ENCODE results near the gene SLC9A3.

SLC9A3 gene

DNA sequence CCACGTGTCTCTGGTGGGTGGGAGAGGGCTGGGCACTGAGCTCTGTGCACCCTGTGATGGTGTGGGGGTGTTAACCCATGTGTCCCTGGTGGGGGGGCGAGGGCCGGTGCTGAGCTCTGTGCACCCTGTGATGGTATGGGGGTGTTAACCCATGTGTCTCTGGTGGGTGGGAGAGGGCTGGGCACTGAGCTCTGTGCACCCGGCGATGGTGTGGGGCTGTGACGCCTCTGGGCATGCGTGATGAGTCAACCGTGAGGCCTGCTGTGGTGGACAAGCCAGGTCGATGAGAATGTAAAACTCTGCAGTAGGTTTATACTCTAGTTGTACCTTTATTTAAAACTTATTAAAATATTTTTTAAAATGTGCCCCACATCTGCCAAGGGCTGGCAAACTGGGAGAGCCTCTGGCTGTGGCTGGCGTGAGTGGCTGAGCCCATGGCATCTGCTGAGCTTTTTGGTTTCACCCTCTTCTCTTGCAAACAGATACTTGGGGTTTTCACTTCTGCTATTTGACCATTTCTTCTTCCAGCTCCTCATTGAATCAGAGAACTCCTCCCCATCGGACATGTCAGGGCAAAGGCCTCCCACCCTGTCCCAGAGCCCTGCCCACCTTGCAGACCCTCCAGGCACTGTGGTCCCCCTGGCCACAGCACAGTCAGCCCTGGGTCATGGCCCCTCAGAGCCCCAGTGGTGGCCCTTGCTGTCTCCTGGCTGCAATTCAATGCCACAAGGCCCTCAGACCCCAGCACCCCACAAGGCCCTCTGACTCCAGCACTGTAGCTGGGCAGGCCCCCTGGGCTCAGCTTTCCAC, 99.7 kb downstream of the SLC9A3 start:
- DNase-seq, result no peak

DNA sequence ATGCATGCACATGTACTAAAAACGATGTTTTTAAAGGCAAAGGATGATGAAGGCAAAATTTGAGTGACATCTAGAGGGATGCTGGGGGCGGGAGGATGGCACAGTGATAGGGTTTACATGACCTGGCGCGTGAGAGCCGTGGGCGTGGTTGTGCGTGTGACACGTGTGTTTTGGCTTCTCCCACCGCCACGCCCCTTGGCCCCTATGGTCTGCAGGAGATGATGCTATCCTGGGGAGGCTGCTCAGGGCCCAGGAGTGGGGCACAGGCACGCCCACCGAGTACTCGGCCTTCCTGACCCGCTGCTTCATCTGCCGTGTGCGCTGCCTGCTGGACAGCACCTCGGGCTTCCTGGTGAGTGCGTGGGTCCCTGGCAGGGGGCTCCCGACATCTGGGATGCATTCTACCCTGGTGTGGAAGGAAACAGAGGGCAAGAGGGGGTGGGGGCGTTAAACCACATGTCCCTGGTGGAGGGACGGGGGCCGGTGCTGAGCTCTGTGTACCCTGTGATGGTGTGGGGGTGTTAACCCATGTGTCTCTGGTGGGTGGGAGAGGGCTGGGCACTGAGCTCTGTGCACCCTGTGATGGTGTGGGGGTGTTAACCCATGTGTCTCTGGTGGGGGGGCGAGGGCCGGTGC, 100.5 kb downstream of the SLC9A3 start:
- DNase-seq, result no peak

DNA sequence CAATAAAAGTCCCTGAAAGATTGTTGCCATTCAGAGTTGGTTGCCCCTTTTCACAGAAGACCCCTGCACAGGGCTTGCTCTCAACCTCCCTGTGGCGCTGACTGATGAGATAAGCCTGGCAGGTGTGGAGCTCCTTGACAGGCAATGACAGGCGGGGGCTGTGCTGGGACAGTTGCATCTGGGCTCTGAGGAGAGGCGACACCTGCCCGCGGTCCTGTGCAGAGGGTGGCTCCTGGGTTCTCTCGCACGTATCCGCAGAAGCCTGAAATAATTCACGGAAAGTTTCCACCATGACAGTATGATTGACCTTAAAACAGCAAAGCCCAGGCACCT, 101.0 kb downstream of the SLC9A3 start:
- DNase-seq, result no peak

DNA sequence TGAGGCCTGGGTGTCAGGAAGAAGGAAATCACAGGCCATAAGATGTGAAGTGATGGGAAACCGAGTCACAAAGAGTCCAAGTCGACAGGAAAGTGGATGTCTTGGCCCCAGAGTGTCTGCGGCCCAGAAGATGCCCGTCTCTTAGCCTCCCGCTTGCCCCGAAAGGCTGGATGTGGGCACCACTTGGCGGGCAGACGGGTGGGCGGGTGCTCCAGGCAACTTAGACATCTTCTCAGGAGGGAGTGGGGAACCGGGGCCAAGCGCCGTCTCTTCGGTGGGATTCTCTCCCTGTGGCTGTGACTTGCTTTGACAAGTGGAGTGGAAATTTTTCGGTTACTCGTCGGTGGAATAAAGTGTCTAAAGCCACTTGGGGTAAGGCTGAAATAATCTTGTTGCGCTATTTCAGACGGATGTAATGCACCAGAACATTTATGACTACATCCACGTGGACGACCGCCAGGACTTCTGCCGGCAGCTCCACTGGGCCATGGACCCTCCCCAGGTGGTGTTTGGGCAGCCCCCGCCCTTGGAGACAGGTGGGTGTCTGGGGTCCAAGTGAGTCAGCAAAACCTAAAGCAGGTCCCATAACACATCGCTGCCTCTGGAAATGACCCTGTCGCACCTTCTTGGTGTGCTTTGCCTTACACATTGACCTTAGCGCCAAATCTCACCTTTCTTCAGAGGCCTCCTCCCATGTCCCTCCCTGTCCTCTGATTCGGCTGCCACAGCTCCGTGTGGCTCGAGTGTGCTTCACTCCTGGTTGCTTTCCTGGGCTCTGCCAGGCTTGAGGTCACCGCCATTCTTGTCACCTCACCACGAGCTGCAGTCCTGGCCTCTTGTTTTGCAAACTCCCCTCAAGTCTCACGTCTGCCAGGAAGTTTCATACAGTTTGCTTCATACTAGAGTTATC, 101.7 kb downstream of the SLC9A3 start:
- DNase-seq, result peak; percentile 56

DNA sequence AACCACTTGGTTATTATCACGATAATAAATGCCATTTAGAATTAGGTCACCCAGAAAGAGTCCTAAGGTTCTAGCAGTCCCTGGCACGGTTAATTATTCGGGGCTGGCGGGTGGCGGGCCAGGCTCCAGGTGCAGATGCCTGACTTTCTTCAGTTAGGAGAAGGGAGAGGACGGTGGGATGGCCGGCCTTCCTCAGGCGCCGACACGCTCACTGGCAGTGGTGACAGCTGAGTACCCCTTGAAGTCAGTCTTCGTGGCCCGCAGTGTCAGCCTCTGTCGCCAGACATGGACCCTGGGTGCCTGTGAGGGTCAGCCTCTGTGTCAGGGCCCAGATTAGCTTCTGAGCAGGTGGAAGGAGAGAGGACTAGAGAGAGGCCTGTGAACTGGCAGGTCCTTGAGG, 102.3 kb downstream of the SLC9A3 start:
- no peak for DNase-seq

DNA sequence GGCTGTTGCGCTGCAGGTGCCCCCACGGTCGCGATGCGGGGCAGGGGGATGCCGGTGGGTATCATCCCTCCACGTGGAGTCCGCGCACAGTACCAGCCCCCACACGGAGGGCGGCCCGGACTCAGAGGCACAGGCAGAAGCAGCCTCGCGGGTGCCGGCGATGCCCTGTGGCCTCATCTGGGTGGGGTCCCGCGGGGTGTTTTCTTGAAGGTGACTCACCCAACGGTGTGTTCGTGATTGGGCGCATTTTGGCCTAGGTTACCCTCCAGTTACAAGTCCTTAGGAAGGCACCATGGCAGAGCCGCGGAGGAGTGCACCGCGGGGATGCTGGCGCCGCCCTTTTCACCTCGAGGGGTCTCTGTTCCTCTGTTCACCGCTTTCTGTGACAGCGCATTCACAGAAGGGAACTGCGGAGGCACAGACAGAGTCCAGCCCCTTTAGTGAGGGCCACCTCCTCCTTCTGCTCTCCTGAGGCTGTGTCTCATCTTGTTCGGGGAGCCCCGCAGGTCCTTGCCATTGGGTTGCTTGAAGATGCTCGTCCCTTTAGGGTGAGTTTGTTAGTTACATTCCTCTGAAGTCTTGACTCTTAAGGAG, 102.9 kb downstream of the SLC9A3 start:
- no peak for DNase-seq

DNA sequence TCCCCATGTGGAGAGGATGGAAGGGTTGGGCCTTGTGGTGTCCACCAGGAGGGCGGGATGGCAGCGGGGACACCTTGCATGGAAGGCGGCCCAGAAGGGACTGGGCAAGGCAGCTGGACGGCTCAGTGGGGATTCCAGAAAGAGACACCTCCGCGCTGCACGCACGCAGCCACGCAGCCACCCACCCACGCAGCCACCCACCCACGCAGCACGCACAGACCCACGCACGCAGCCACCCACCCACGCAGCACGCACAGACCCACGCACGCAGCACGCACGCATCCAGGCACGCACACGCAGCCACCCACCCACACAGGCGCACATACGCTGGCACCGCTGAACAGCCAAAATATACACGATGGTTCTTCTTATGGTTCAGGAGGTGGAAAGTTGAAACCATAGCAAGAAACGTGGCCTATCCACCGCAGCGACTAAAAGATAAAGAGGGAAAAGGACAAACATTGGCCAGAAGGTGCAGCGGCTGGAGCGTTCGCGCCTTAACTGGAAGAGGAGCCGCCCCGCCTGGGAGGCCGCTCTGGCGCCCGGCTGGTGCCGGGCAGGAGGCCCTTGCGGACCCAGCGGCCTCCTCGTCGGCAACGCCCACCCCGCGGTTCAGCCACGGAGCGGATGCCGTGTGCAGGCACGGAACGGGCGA, 103.5 kb downstream of the SLC9A3 start:
- no peak for DNase-seq

All from DMS79 treated with DMSO at 0.1 percent for 48 hours (cell line).